LNCaP clone FGC (cell line): ENCODE measurements around the gene IMMP2L.

Experiments used
- DNase-seq: peaks from one replicate; pipeline ENCODE4 v3.0.0-alpha.2; 2011; ENCODE audit warnings: low read depth
- H3K4me3 ChIP-seq: 2 replicates; pipeline ENCODE4 v1.5.1; 2011; ENCODE audit warnings: mild to moderate bottlenecking, low read depth, low read length, control low read depth
- TF ChIP-seq, protein P1 (sequence below): IDR thresholded peaks from 2 replicates; pipeline ENCODE4 v1.5.1; 2012; ENCODE audit warnings: mild to moderate bottlenecking; ENCODE audit not compliant: control insufficient read depth, insufficient read depth; ENCODE audit errors: extremely low read depth

Gene IMMP2L

DNA sequence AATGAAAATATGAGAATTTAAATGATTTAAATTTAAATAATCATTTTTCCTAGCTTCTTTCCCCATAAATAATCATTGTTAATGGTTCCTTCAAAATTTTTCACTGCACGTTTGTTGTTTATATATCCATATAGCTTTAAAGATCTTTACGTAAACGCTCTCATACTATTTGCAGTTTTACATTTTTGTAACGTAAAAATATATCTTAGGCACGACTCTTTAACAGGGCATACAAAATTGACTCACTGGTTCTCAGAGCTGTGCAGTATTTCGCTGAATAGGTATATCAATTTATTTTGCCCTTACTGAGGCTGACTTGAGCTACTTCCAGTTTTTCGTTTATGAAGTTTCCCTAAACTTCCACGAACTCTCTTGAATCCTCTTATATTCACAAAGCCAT is 365.6 kb downstream of the IMMP2L start:
- DNase-seq = no peak
- no peak overlapping the region for H3K4me3 ChIP-seq
- TF ChIP-seq, protein P1, sequence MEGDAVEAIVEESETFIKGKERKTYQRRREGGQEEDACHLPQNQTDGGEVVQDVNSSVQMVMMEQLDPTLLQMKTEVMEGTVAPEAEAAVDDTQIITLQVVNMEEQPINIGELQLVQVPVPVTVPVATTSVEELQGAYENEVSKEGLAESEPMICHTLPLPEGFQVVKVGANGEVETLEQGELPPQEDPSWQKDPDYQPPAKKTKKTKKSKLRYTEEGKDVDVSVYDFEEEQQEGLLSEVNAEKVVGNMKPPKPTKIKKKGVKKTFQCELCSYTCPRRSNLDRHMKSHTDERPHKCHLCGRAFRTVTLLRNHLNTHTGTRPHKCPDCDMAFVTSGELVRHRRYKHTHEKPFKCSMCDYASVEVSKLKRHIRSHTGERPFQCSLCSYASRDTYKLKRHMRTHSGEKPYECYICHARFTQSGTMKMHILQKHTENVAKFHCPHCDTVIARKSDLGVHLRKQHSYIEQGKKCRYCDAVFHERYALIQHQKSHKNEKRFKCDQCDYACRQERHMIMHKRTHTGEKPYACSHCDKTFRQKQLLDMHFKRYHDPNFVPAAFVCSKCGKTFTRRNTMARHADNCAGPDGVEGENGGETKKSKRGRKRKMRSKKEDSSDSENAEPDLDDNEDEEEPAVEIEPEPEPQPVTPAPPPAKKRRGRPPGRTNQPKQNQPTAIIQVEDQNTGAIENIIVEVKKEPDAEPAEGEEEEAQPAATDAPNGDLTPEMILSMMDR = no peak

DNA sequence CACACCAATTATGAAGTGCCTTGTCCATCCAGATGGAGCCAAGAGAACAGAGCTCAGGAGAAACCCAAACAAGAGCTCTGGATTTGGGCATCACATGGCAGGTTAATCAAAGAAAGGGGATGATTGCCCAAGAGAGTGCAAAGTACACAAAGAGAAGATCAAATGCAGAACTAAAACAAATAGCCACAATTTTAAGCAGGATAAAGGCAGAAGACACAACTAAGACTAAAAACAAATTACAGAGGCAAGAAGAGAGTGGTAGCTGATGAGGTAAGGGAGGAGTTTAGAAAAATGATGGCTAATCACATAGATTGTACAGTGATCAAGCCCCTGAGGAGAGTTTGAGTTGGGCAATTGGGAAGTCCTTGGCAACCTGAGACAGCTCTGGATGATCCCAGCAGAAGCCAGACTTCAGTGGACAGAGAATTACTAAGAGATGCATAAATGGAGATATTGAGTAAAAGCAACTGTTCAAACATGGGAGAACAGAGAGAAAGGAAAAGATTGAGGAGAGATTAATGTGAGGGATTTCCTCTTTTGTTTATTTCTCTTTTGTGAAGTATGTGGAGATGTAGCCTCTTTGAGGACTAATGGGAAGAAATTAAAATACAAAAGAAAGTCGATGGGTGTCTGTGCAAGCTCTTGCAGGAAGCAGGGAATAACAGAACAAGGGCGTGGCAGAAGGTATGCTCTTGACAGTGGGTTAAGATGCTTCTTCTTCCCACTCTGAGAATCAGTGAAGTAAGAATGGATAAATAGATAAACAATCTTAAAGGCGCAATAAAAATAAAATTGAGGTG is 369.5 kb downstream of the IMMP2L start:
- no peak overlapping the region for H3K4me3 ChIP-seq
- peak; percentile 90 for DNase-seq
- TF ChIP-seq, protein P1 = no peak

DNA sequence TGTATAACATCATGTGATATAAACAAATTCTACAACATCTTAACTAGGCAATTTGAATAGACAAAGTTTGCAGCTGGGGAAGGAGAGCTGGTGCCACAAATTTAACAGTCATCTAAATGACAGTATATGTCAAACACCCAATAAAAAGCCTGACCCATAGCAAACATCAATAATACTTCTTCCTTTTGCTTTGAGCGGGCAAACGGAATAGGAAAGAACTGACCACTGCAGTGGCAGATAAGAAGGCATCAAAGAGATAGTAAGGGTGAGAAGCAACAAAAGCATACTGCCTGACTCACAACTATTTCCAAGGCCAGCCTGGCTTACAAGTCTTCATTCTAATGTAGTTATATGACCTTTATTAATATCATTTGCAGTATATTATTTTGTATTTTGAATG is 371.5 kb downstream of the IMMP2L start:
- H3K4me3 ChIP-seq = no peak overlapping the region
- TF ChIP-seq, protein P1 = no peak
- no peak for DNase-seq

DNA sequence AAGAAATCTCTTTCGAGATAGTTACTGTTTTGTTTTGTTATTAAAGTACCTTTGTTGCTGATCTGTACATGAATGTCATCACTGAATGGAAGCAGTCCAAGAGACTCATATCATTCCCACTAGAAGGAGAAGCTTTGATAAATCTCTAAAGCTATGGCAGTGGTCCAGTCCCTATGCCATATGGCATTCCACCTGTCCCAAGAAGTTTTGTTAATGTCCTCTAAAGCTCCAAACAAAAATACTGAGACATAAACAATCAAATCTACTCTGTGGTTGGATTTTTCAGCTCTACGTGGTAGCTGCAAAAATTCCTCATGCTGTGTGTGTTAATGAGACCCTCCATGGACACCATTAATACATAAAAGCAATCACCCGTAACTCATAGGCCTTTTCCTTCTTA is 377.3 kb downstream of the IMMP2L start:
- DNase-seq = no peak
- H3K4me3 ChIP-seq = no peak overlapping the region
- TF ChIP-seq, protein P1 = no peak

DNA sequence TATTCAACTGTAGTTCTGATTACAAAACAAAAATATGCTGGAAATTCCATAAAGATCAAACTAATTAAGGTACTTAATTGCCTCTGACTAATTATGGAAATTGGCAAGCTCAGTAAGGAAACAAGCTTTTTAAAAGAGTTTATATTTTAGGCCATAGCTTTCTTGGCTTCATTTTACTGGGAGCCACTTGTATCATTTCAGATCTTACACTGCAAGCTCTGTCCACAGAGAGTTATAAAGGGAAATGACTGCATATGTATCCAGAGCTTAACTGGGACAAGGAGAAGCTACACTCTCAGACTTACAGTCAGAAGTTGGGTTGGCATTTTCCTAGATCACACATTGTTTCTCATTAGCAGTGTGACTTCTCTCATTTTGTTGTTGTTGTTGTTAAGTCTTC is 379.0 kb downstream of the IMMP2L start:
- TF ChIP-seq, protein P1 = no peak
- no peak for DNase-seq
- no peak overlapping the region for H3K4me3 ChIP-seq

DNA sequence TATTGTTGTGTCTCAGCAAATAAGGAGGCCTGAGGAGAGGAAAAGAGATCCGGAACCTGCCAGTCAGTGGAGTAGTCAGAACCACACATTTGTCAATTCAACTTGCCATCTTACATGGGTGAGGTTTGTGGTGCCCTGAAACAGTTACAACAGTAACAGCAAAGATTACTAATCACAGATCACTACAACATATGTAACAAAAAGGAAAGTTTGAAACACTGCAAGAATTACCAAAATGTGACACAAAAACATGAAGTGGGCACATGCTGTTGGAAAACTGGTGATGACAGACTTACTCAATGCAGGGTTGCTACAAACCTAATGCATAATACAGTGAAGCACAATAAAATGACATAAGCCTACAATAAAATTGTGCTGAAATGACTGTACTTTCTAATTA is 382.0 kb downstream of the IMMP2L start:
- no peak overlapping the region for H3K4me3 ChIP-seq
- DNase-seq = no peak
- TF ChIP-seq, protein P1 = no peak
